ENCODE data around the gene ISG15.

ISG15 gene

DNA sequence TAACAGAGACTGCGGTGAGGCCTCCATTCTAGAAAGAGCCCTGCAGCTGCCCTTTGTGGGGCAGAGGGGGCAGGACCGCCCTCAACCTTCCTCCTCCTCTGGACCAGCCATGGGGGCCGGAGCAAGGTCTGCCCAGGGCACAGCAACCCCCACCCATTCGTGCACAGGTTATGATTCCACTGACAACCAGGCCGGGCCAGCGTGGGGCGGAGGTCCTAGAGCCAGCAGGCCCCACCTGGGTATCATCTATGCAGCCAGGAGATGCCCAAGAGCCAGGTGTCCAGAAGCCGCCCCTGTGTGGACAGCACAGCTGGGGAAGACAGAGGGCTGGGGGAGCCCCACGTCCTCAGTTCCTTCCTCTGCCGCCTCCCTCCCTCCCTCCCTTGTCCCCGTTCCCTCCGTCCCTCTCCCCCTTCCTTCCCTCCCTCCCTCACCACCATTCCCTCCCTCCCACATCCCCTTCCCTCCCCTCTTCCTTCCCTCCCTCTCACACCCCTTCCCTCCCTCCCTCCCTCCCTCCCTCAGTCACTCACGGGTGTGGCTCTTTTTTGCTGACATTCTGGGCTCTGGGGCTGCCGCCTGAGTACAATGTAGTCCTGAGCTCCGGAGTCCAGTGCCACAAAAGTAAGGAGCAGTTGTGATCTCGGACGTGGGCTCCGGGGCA is 48.5 kb downstream of the ISG15 start:
- DNase-seq (ENCODE audit: low read depth), result no peak

- DNase-seq (ENCODE audit: low read depth), result no peak
Measured at GRCh38 chr1:1062348-1063163, 49.3 kb downstream of the ISG15 start.

DNA sequence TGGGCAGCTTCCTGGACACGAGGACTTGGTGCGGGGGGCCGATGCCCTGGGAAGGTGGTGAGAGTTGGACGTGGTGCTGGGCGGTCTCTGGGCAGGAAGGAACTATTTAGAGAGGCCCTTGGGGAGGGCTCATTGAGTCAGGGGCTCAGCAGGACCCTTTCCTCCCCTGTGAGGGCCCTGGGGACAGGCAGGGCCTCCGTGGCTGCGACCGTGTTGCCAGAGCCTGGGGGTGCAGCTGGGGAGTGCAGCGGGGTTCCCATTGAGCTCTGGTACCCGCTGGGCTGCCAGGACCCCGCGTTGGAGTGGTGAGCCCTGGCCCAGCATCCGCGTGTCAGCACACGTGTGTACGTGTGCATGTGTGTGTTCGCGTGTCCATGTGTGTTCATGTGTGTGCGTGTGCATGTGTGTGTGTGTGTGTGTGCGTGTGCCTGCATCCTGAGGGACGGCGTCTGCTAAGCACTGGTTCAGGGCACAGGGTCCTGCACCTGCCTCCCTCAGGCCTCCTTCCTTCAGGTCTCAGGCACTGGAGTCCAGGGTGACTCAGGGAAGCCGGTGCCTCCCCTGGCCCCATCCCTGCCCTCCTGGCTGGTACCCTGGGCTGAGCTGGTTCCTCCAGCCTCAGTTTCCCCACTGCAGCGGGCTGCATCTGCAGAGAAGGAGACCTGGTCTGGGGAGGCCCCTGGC is 50.1 kb downstream of the ISG15 start:
- DNase-seq (ENCODE audit: low read depth), result no peak

Data from activated T-helper 1 cell treated with Interleukin-2 at 50 U/mL for 16 hours (primary cell).